HCT116 (cell line): ENCODE measurements around the gene IL22RA2. TPM values are rescaled to one million over a fixed set of nuclear protein-coding genes. Genes with fewer than 3 reads are reported as not detected.

Source experiments
- ATAC-seq: fragments of 200-7000 bp; cut with Tn5 transposase; 2 replicates; pipeline ENCODE4 v1.9.1; 2020; ENCODE audit warnings: mild to moderate bottlenecking, moderate library complexity
- BruUV-seq: library from RNA; stranded (reverse); fragments of 400-500 nt; replicated peaks from 2 replicates; lab custom pipeline; 2021; lab: Mats Ljungman, UMichigan
- CTCF ChIA-PET: fragments of 300-600 bp; sonication (Branson Sonifier 250); formaldehyde crosslinking; loops from one replicate; lab custom pipeline; 2021; ENCODE audit warnings: antibody characterized with exemption; lab: Charles Lee
- POLR2A ChIA-PET: fragments of 300-600, 350-600 bp; sonication (Branson Sonifier 250); formaldehyde crosslinking; loops from one replicate; lab custom pipeline; 2021; ENCODE audit warnings: antibody characterized with exemption; lab: Charles Lee
- RAD21 ChIA-PET, 2 experiments: fragments of 300-600 bp; sonication (Branson Sonifier 250); formaldehyde crosslinking; loops; one replicate each; lab custom pipeline; 2023; ENCODE audit warnings: low total read pairs in 2 of 2; ENCODE audit not compliant: uncharacterized antibody in 2 of 2, unreplicated experiment in 2 of 2, low non-redundant PET in 1 of 2; lab: Charles Lee
- DNase-seq: peaks from one replicate; pipeline ENCODE4 v3.0.0-alpha.2; 2010; ENCODE audit warnings: low read depth, low spot score
- H2AFZ ChIP-seq: fragments of 200-600 bp; shearing (Covaris generic), sonication (generic); 2 replicates; pipeline ENCODE4 v1.6.1; 2017; ENCODE audit warnings: low read depth, mixed run types, mixed read lengths, antibody characterized with exemption, low read length; ENCODE audit not compliant: poor library complexity, severe bottlenecking
- H3K27ac ChIP-seq: 2 replicates; pipeline ENCODE4 v1.5.1; 2012; ENCODE audit warnings: low read depth, low read length
- H3K27me3 ChIP-seq: fragments of 200-600 bp; sonication (generic); 2 replicates; pipeline ENCODE4 v1.6.1; 2016; ENCODE audit warnings: mixed run types, low read length, mixed read lengths; ENCODE audit not compliant: insufficient read depth
- H3K36me3 ChIP-seq, 2 experiments: fragments of 200-500 bp in 1 of 2; fragments of 200-600 bp in 1 of 2; sonication (Bioruptor generic) in 1 of 2; sonication (generic) in 1 of 2; 2 replicates each; pipeline versions ENCODE4 v1.5.1 to v1.6.1; 2014 to 2016; ENCODE audit warnings: low read length in 2 of 2, inconsistent platforms in 1 of 2, mixed read lengths in 1 of 2, mixed run types in 1 of 2; ENCODE audit not compliant: insufficient read depth in 2 of 2, control insufficient read depth in 1 of 2
- H3K4me1 ChIP-seq, 2 experiments: fragments of 200-600 bp in 1 of 2; sonication (generic) in 1 of 2; 2 replicates each; pipeline versions ENCODE4 v1.5.1 to v1.6.1; 2012 to 2017; ENCODE audit warnings: low read length in 2 of 2, inconsistent platforms in 1 of 2, mild to moderate bottlenecking in 1 of 2, mixed read lengths in 1 of 2, mixed run types in 1 of 2, moderate library complexity in 1 of 2; ENCODE audit not compliant: insufficient read depth in 2 of 2, control insufficient read depth in 1 of 2
- H3K4me2 ChIP-seq: fragments of 200-600 bp; sonication (generic); 2 replicates; pipeline ENCODE4 v1.6.1; 2017; ENCODE audit warnings: mixed run types, low read length, mixed read lengths
- H3K4me3 ChIP-seq, 2 experiments: fragments of 200-600 bp in 1 of 2; sonication (generic) in 1 of 2; replicated peaks in 1 of 2; 2 replicates each; pipeline ENCODE4 v1.5.1; 2011 to 2016; ENCODE audit warnings: low read length in 2 of 2, control low read depth in 1 of 2, low read depth in 1 of 2, mild to moderate bottlenecking in 1 of 2, mixed read lengths in 1 of 2, mixed run types in 1 of 2
- H3K79me2 ChIP-seq: fragments of 200-600 bp; sonication (generic); 2 replicates; pipeline ENCODE4 v1.6.1; 2017; ENCODE audit warnings: mild to moderate bottlenecking, mixed run types, low read length, moderate library complexity, mixed read lengths; ENCODE audit not compliant: insufficient read depth
- H3K9ac ChIP-seq: fragments of 200-600 bp; sonication (generic); 2 replicates; pipeline ENCODE4 v1.6.1; 2016; ENCODE audit warnings: low read length, mixed read lengths
- H3K9me2 ChIP-seq: fragments of 200-600 bp; sonication (generic), shearing (Covaris generic); 2 replicates; pipeline ENCODE4 v1.6.1; 2017; ENCODE audit warnings: mixed run types, mild to moderate bottlenecking, moderate library complexity; ENCODE audit not compliant: insufficient read depth
- H3K9me3 ChIP-seq, 2 experiments: fragments of 200-500 bp in 1 of 2; fragments of 200-600 bp in 1 of 2; sonication (Bioruptor generic) in 1 of 2; sonication (generic) in 1 of 2; 2 replicates each; pipeline ENCODE4 v1.6.1; 2014 to 2017; ENCODE audit warnings: low read length in 2 of 2, mixed read lengths in 2 of 2, inconsistent platforms in 1 of 2, low read depth in 1 of 2, mild to moderate bottlenecking in 1 of 2, mixed run types in 1 of 2, moderate library complexity in 1 of 2; ENCODE audit not compliant: control insufficient read depth in 1 of 2, insufficient read depth in 1 of 2
- H4K20me1 ChIP-seq: fragments of 200-600 bp; sonication (generic), shearing (Covaris generic); 2 replicates; pipeline ENCODE4 v1.6.1; 2017; ENCODE audit warnings: mixed run types, mild to moderate bottlenecking, moderate library complexity; ENCODE audit not compliant: insufficient read depth
- CEBPB ChIP-seq: IDR thresholded peaks from 2 replicates; pipeline ENCODE4 v1.6.1; 2012; ENCODE audit warnings: low read depth
- FOSL1 ChIP-seq: IDR thresholded peaks from 2 replicates; pipeline ENCODE4 v1.6.1; 2012; ENCODE audit warnings: low read depth
- MAX ChIP-seq: IDR thresholded peaks from 2 replicates; pipeline ENCODE4 v1.6.1; 2012
- RAD21 ChIP-seq: IDR thresholded peaks from 2 replicates; pipeline ENCODE4 v1.6.1; 2012; ENCODE audit warnings: low read depth, mild to moderate bottlenecking
- REST ChIP-seq: IDR thresholded peaks from 2 replicates; pipeline ENCODE4 v1.6.1; 2012; ENCODE audit warnings: low read depth
- SIN3A ChIP-seq: IDR thresholded peaks from 2 replicates; pipeline ENCODE4 v1.6.1; 2012; ENCODE audit warnings: low read depth
- SRF ChIP-seq: IDR thresholded peaks from 2 replicates; pipeline ENCODE4 v1.6.1; 2012; ENCODE audit warnings: low read depth
- ZNF274 ChIP-seq: fragments of 200-500 bp; sonication (Bioruptor generic); IDR thresholded peaks from 2 replicates; pipeline ENCODE4 v1.6.1; 2014; ENCODE audit warnings: mild to moderate bottlenecking, low read depth, low read length, inconsistent platforms
- intact Hi-C: fragments of 100-400 bp; cut with micrococcal nuclease; formaldehyde crosslinking; loops from 2 replicates; pipeline ENCODE4 v1.10.0; 2022
- total RNA-seq: library from RNA; stranded (reverse); gene quantifications from one replicate; pipeline ENCODE4 v1.2.1, GENCODE V29; 2021; ENCODE audit not compliant: unreplicated experiment

Gene IL22RA2
- total RNA-seq, 1 experiment from 2014 or later, result not detected

- Histone ChIP-seq H3K9me2 (no peaks in the 10 kb centered on the region), H3K79me2 (no peaks in the 10 kb centered on the region), H3K9me3 (no peaks in the 10 kb centered on the region), H3K27ac (no peak overlapping the region), H3K4me1 (no peaks in the 10 kb centered on the region), H3K4me3 (no peak overlapping the region), H3K4me2 (no peak overlapping the region), H2AFZ (no peak overlapping the region), H4K20me1 (no peaks in the 10 kb centered on the region), H3K9ac (no peak overlapping the region), H3K36me3 (no peaks in the 10 kb centered on the region), H3K27me3 (no peaks in the 10 kb centered on the region)
- intact Hi-C loops, result no loop called here
- peak; percentile 58; the same call in 1 of the 2 replicates for TF ChIP-seq CEBPB
- TF ChIP-seq SRF, result no peak
- POLR2A ChIA-PET, result no interaction called here
- RAD21 ChIA-PET, result no interaction called here
- ATAC-seq, result no peak
- CTCF ChIA-PET, result no interaction called here
- no TSS peak for BruUV-seq
- no peak for DNase-seq
These were observed 25.0 kb downstream of the IL22RA2 start for GRCh38 chr6:137148306-137149034.

GRCh38 chr6:137147195-137147594, 26.2 kb downstream of the IL22RA2 start:
- no TSS peak for BruUV-seq
- RAD21 ChIA-PET, result no interaction called here
- Histone ChIP-seq H3K4me3 (no peak overlapping the region), H3K9me2 (no peaks in the 10 kb centered on the region), H3K4me2 (no peak overlapping the region), H2AFZ (no peak overlapping the region), H4K20me1 (no peaks in the 10 kb centered on the region), H3K36me3 (no peaks in the 10 kb centered on the region), H3K27ac (no peak overlapping the region), H3K79me2 (no peaks in the 10 kb centered on the region), H3K9me3 (no peaks in the 10 kb centered on the region), H3K4me1 (no peaks in the 10 kb centered on the region)
- DNase-seq, result no peak
- intact Hi-C loops, result no loop called here
- TF ChIP-seq FOSL1 (no peak), REST (no peak), SIN3A (no peak), RAD21 (no peak), MAX (no peak), ZNF274 (no peak)
- TF ChIP-seq, all 23 proteins: peak for 0
- Histone ChIP-seq H3K27me3 (no peaks in the 10 kb centered on the region), H3K9ac (no peak overlapping the region)
- CTCF ChIA-PET, result no interaction called here
- POLR2A ChIA-PET, result no interaction called here
- ATAC-seq, result no peak
